DND-41 (cell line): ENCODE results near the gene TMEM125.

Experiments used
- ATAC-seq: fragments of 200-7000 bp; cut with Tn5 transposase; 3 replicates; pipeline ENCODE4 v1.9.1; 2021; ENCODE audit warnings: low read depth; ENCODE audit not compliant: insufficient read depth
- DNase-seq: peaks from one replicate; pipeline ENCODE4 v3.0.0-alpha.2; 2020
- H2AFZ ChIP-seq: 2 replicates; pipeline ENCODE4 v1.6.0; 2012; ENCODE audit warnings: low read depth, low read length
- H3K27ac ChIP-seq: 2 replicates; pipeline ENCODE4 v1.5.1; 2012; ENCODE audit warnings: low read length, inconsistent platforms
- H3K27me3 ChIP-seq: fragments of 200-600 bp; sonication (generic); 2 replicates; pipeline ENCODE4 v1.6.0; 2012; ENCODE audit warnings: low read length, mild to moderate bottlenecking, inconsistent platforms; ENCODE audit not compliant: insufficient read depth, poor library complexity
- H3K36me3 ChIP-seq: 2 replicates; pipeline ENCODE4 v1.5.1; 2012; ENCODE audit warnings: low read length, inconsistent platforms; ENCODE audit not compliant: insufficient read depth
- H3K4me1 ChIP-seq: 2 replicates; pipeline ENCODE4 v1.5.1; 2012; ENCODE audit warnings: mild to moderate bottlenecking, low read length; ENCODE audit not compliant: insufficient read depth
- H3K4me2 ChIP-seq: 2 replicates; pipeline ENCODE4 v1.6.0; 2012; ENCODE audit warnings: mild to moderate bottlenecking, moderate library complexity, low read length, inconsistent platforms; ENCODE audit not compliant: insufficient read depth
- H3K4me3 ChIP-seq, 2 experiments: fragments of 200-600 bp in 1 of 2; shearing (Covaris generic) in 1 of 2; 2 replicates each; pipeline ENCODE4 v1.5.1; 2012 to 2016; ENCODE audit warnings: inconsistent platforms in 2 of 2, low read length in 2 of 2, mild to moderate bottlenecking in 2 of 2, low read depth in 1 of 2, moderate library complexity in 1 of 2
- H3K79me2 ChIP-seq: 2 replicates; pipeline ENCODE4 v1.6.0; 2012; ENCODE audit warnings: low read length, inconsistent platforms; ENCODE audit not compliant: insufficient read depth
- H3K9ac ChIP-seq: 2 replicates; pipeline ENCODE4 v1.6.0; 2012; ENCODE audit warnings: low read depth, mild to moderate bottlenecking, inconsistent platforms, low read length, moderate library complexity
- H3K9me3 ChIP-seq: 2 replicates; pipeline ENCODE4 v1.5.1; 2012; ENCODE audit warnings: low read length, moderate library complexity, mild to moderate bottlenecking, inconsistent platforms; ENCODE audit not compliant: insufficient read depth, severe bottlenecking
- H4K20me1 ChIP-seq: 2 replicates; pipeline ENCODE4 v1.6.0; 2012; ENCODE audit warnings: low read length; ENCODE audit not compliant: insufficient read depth
- CTCF ChIP-seq: IDR thresholded peaks from 2 replicates; pipeline ENCODE4 v1.5.1; 2012; ENCODE audit warnings: borderline replicate concordance, low read length, moderate library complexity, mild to moderate bottlenecking; ENCODE audit not compliant: poor library complexity, severe bottlenecking; ENCODE audit errors: extremely low read depth
- EZH2 ChIP-seq: IDR thresholded peaks from 3 replicates; pipeline ENCODE4 v1.6.1; 2012; ENCODE audit warnings: borderline replicate concordance, low read depth, mild to moderate bottlenecking, moderate library complexity, low read length, inconsistent platforms; ENCODE audit not compliant: severe bottlenecking

Gene TMEM125

DNA sequence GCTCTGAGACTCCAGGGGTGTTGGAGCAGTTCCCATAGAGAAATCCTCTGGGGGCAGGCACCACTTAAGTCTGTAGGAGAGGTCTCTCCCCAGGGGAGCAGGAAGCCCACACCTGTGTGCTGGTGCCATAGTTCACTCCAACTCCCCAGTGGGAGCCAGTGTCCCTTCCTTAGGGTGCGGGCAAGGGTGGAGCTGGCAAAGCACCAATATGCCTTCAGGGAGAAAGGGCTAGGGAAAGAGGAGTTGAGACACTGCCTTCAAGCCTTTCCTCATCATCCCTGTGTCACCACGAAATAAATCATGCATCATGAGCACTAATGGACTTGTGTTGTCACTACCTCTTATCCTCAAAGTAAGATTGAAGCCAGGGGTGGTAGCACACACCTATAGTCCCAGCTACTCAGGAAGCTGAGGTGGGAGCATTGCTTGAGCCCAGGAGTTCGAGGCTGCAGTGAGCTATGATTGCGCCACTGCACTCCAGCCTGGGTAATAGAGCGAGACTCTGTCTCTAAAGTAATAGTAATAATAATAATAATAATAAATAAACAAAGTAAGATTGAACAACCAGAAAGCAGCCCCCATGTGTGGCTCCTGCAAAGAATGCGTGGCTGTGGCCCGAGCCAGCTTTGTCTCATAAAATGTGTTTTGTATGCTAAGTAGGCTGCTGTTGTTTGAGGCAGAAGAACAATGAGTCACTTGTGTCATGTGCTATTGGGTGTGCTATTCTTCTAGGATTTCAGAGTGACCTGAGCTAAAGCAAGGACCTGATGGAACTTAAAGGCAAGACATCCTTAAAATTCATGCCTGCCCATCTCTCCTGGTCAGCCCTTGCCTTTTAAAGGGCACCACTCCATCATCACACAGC, 24.3 kb downstream of the TMEM125 start:
- no peak for DNase-seq
- Histone ChIP-seq H3K4me1 (no peaks in the 10 kb centered on the region), H3K79me2 (no peaks in the 10 kb centered on the region), H4K20me1 (0 out of 2 replicates have a peak, but pooled peaks cover 2% of the 10 kb centered on the region), H3K36me3 (no peaks in the 10 kb centered on the region), H3K27me3 (no peaks in the 10 kb centered on the region), H2AFZ (no peak overlapping the region), H3K9me3 (no peaks in the 10 kb centered on the region), H3K9ac (no peak overlapping the region), H3K27ac (no peak overlapping the region), H3K4me2 (no peak overlapping the region), H3K4me3 (no peak overlapping the region)
- no peak for TF ChIP-seq EZH2
- no peak for ATAC-seq

DNA sequence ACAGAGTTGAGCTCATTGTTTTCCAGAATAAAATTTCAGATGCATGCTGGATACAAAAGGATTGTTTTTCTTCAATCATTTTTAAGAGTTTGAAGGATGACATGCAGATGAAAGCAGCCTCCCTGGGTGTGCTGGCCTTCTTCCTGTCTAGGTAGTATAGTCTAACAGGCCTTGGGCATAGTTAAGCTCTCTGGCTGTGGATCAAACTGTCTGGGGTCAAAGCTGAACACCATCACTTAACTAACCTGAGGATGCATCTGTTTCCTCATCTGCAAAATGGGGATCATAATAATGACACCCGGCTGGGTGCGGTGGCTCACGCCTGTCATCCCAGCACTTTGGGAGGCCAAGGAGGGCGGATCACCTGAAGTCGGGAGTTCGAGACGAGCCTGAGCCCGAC, 25.0 kb downstream of the TMEM125 start:
- H3K9me3 ChIP-seq: no peaks in the 10 kb centered on the region
- no peak overlapping the region for H3K4me2 ChIP-seq
- no peaks in the 10 kb centered on the region for H3K4me1 ChIP-seq
- ATAC-seq: no peak
- DNase-seq: no peak
- no peak overlapping the region for H3K9ac ChIP-seq
- no peak for TF ChIP-seq CTCF
- no peak for TF ChIP-seq EZH2
- H2AFZ ChIP-seq: no peak overlapping the region
- 0 out of 2 replicates have a peak, but pooled peaks cover 2% of the 10 kb centered on the region for H4K20me1 ChIP-seq
- no peaks in the 10 kb centered on the region for H3K79me2 ChIP-seq
- no peaks in the 10 kb centered on the region for H3K36me3 ChIP-seq
- no peak overlapping the region for H3K4me3 ChIP-seq
- H3K27ac ChIP-seq: no peak overlapping the region
- H3K27me3 ChIP-seq: peaks cover 3% of the 10 kb centered on the region

DNA sequence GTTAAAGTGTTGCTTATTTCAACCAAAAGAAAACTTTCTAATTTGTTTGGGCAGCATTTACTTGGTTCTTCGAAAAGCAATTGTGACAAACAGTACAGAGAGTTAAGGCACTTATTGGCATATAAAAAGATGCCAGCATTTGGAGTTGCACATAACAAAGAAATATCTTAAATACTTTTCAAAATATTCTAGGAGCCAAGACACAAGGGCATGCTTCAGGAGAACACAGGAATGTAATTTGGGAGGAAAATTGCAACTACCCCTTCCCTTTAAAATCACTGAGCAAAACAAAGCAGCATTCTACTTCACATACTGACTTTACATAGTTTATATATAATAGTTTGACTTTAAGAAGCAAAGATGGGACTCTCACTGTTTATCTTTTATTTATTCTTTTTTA, 26.4 kb downstream of the TMEM125 start:
- no peak overlapping the region for H3K4me2 ChIP-seq

More for the DNA sequence above, 26.4 kb downstream of the TMEM125 start:
- H3K27ac ChIP-seq: no peak overlapping the region
- no peak for ATAC-seq
- H2AFZ ChIP-seq: no peak overlapping the region
- H3K4me1 ChIP-seq: no peaks in the 10 kb centered on the region
- no peak overlapping the region for H3K9ac ChIP-seq
- H3K36me3 ChIP-seq: no peaks in the 10 kb centered on the region
- DNase-seq: no peak
- no peak overlapping the region for H3K4me3 ChIP-seq
- peaks cover 3% of the 10 kb centered on the region for H3K27me3 ChIP-seq
- H3K9me3 ChIP-seq: no peaks in the 10 kb centered on the region
- TF ChIP-seq CTCF (no peak), EZH2 (no peak)
- no peaks in the 10 kb centered on the region for H4K20me1 ChIP-seq
- H3K79me2 ChIP-seq: no peaks in the 10 kb centered on the region
